Activated CD4-positive, alpha-beta T cell treated with anti-CD3 and anti-CD28 coated beads for 24 hours (primary cell): Measurements from ENCODE around the gene MEGF11.
"Not testable (repeated sequence)": the region's sequence is repeated elsewhere in the genome, so short reads cannot be mapped to it uniquely, and the experiment has no call there.

Source experiments
- DNase-seq, 2 donors: peaks; one replicate each; pipeline ENCODE4 v3.0.0-alpha.2; 2020; ENCODE audit warnings: low read depth in 2 of 2

The MEGF11 gene

GRCh38 chr15:66275352-66275751 lies 21.8 kb upstream of the MEGF11 start:
- DNase-seq = no peak

DNA sequence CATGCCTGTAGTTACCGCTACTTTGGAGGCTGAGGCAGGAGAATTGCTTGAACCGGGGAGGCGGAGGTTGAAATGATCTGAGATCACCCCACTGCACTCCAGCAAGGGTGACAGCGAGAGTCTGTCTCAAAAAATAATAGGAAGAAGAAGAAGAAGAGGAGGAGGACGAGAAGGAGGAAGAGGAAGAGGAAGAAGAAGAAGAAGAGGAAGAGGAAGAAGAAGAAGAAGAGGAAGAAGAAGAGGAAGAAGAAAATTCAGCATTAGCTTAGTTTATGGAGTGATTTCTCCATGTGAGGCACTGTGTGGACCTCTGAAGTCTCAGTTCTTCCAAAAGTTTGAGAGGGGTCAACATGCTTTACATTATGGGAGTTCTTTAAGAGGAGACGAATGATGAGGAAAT lies 17.4 kb upstream of the MEGF11 start:
- DNase-seq = no peak

GRCh38 chr15:66269326-66270090 lies 16.0 kb upstream of the MEGF11 start:
- no peak for DNase-seq

DNA sequence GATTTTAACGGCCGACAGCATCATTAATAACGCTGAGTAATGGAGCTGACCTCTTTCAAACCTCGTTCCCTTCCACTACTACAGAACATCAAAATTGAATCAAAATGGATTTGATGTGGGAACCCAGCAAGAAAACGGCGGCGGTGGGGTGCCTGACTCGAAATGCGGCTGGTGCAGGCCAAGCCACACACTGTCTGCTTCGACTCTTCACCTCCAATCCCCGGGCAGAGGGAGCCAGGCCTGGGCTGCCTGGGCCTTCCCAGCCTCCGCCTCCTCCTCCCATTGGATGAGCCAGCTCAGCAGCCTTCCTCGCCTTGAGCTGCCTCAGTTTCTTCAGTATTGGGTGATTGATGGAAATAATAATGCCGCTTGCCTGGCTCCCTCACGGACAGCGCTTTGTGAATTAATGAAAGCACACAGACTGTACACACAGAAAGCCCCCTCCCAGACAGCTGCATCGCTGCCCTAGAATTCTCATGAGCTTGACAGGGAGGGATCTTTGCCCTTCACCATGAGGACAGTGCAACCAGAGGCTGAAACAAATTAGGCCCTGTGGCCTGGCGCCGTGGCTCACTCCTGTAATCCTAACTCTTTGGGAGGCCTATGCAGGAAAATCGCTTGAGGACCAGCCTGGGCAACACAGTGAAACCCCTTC lies 11.4 kb upstream of the MEGF11 start:
- no peak for DNase-seq

GRCh38 chr15:66262837-66263236 lies 9.3 kb upstream of the MEGF11 start:
- DNase-seq = not testable (repeated sequence)

DNA sequence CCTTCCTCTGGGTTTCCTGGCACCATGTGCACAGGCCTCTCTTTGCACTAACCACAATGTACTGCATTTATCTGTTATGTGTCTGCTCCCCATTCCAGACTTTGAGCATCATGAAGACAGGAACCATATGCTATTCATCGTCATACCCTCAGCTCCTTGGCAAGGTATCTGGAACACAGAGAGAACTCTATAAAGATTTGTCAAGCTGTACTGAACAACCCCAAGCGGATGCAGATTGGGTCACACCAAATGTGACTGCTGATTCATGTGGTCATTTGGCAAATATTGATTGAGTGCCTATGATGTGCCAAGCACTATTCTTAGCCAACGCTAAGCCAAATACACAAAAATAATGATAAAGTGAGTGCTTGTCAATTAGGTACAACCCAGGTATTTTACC lies 7.5 kb upstream of the MEGF11 start:
- DNase-seq = no peak

- no peak for DNase-seq
Observed at GRCh38 chr15:66256692-66257091, 3.1 kb upstream of the MEGF11 start.

DNA sequence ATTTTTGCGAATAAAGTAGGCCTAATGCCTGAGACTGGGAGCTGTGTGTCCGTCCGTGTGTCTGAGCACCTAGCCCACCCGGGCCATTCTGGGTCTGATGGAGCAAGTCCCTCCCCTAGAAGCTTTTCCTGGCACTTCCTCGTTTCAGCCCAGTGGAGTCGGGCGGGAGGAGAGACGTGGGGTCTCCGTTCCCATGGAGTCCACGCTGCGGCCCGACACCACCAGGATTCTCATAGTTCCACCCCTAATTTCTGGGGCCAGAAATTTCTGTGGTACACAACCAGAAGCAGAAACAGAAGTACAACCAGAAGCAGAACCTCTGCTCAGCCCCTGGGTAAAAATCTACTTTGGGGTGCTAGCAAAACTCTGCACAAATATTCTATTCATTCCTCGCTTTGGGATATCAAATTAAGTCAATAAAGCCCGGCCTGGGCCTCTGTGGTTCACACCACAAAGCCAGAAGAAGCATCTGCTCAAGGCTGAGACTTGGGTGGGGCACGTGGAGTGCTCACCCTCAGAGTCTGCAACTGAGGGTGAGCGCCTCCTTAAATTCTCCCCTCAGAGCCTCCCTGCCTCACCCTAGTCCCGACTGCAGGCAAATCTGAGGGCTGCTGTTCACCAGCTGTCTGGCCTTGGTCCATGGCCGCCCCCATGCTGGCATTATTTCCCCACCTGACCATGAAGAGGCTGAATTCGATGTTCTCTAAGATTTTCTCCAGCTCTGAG lies 1.6 kb upstream of the MEGF11 start:
- no peak for DNase-seq

DNA sequence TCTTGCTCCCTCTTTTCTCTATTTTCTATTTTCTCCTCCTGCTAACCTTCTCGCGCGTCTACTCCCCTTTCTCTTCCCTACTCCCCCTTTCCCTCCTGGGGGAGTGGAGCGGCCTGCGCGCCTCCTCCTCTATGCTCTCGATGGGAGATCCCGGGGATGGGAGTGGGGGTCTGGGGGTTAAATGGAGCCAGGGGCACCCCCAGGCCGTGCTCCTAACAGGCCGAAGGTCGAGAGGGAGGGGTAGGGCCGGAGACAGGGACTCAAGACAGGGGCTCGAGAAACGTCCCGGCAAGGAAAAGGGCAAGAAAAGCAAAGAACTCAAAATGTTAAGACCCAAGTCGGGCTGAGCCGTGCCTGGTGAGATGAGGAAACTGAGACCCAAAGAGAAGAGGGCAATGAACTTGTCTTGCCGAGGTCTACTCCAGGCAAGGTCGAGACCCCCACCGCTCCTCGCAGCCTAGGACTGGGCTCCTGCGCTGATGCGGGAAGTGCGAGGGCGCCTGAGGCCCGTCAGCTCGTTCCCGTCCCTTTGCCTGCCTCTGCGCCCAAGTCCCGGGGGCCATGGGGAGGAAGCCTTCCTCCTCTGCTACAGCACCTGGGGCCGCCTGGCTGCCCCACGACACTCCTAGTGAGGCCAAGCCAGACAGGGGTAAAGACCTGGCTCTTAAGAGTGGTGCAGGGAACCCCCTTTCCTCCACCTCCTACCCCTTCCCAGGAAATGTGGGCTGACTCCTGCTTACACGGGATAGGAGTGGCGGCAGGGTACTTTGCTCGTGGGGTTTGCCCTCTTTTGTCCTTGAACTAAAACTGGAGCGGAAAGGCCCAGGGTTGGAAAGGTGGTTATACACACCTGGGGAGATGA lies 770 bp upstream of the MEGF11 start:
- DNase-seq = no peak

GRCh38 chr15:66252685-66253417 lies 699 bp downstream of the MEGF11 start:
- DNase-seq = no peak

- peak in 1 of 2 donors; percentile 41 for DNase-seq
Observed at GRCh38 chr15:66251790-66252684, 1.5 kb downstream of the MEGF11 start.

- no peak for DNase-seq
Observed at GRCh38 chr15:66251065-66251789, 2.3 kb downstream of the MEGF11 start.

DNA sequence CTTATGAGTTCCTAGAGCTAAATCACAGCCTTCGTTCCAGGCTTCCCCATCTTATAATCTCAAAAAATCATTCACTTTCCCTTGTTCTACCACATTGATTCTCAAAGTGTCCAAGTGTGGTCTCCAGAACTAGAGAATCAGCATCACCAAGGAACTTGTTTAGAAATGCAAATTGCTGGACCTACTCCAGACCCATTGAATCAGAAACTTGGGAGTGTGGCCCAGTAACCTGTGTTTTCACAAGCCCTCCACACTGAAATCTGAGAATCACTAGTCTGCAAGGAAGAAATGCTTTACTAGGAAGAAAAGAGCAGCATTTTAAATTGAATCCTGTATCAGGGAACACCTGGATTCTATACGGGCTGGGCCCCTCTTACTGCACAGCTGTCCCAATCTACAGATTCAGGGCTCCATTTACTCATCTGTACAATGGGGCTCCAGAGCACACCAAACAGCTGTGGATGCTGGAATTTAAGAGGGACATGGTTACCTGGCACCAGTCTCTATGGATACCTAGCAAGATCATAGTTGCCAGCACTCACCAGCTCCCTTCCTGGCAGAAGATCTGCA lies 3.9 kb downstream of the MEGF11 start:
- DNase-seq = no peak

DNA sequence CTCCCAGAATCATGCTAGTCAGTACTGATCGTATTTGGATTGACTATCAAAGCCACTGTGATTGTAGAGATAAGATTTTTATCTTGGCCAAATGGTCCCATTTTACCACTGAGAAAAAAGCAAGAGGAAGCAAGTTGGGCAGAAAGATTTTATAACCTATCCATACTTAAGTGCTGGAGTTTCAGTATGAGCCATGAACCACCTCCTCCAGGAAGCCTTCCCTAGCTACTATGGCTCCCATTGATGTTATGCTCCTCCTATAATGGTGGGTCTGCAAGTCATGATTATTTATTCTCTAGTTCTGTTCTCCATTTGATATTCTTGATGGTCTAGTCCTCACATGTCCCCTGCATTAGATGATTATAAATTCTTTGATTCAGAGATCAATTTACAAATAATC lies 6.6 kb downstream of the MEGF11 start:
- DNase-seq = no peak

GRCh38 chr15:66245832-66246231 lies 7.7 kb downstream of the MEGF11 start:
- DNase-seq = not testable (repeated sequence)

DNA sequence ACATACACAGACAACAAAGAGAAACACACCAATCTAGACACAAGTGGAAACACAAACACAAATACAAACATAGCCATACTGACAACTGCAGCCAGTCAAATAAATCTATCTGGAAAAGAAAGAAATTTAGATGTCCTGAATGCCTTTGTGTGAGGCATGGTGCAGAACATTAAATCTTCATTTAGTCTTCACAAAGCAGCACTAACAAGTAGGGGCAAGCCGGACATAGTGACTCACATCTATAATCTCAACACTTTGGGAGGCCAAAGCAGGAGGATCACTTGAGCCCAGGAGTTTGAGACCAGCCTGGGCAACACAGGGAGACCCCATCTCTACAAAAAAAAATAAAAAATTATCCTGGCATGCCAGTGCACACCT lies 11.7 kb downstream of the MEGF11 start:
- DNase-seq = no peak

DNA sequence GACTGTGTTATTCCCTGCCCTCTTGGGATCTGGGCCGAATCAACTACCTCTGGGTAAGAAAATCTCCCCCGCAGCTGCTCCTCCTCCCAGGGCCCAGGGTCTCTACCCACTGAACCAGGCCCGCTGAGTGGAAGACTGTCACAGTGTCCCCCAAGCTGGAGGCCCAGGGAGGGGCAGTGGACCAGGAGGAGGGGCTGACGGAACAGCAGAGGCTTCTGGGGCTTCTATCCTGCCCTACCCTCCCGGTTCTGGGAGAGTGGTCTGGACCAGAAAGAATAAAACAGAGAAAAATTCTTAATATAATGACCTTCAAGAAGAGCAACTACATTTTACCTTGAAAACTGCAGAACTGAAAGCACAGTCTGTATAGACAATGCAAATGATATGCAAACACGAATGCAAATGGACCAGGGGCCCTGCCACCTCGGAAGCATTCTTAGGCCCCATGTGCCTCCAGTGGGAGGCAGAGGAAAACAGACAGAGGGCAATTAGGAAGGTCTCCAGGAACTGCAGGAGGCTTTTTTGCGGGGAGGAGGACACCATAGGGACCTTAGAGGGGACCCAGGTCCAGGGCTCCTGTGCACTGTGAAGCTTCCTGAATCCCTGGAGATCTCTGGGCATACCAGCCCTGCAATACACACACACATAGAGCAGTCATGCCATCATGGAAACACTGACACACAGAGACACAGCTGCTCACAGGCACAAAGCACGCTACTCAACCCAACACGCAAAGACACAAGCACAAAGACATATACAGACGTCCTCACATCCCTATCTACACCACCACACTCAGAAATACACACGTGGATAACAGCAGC lies 12.3 kb downstream of the MEGF11 start:
- DNase-seq = no peak

- DNase-seq = no peak
Observed at GRCh38 chr15:66240240-66240794, 13.2 kb downstream of the MEGF11 start.
